ENCODE measurements around the gene MAST4.

DNA sequence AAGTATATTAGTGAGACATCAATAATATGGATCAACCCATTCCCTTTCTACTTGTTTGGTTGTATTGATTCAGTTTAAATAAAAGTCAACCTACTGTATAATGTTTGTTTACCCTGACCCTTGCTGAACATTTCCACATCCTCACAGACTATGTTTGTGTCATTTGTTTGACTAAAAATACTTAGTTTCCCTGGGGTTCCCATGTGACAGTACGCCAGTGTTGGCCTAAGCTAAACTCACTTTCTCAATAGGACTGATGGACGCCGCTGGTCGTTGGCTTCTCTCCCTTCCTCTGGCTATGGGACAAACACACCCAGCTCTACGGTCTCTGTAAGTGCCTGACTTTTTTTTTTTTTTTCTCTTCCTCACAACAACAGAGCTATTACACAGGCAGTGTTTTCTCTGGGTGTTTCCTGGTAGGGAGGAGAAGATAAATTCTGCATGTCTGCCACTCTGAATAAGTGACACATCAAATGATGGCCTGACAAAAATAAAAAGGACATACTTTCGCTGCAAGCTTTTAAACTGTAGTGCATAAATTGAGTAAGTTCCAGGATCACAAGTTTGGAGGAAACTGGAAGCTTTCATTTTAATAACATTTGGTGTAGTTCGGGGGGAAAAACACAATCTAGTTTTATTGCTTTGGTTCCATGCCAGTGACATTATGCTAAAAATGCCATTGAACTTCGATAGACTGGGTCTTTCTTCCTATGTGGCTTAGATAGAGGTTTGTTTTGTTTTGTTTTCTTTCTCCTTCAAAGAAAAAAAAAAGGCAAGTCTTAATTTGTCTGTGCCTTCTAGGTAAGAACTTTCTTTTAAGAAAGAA, 499.4 kb downstream of the MAST4 start:
- TF ChIP-seq CTCF (conservative IDR thresholded peaks at IDR 0.05 in 1 of 2, IDR thresholded peaks at IDR 0.05 in 1 of 2; ENCODE audit: low read depth in 1 of 2, low read length in 2 of 2) (no peak), EZH2 (IDR thresholded peaks at IDR 0.05; ENCODE audit: low read length, missing control alignments) (no peak)

All from fibroblast of lung (primary cell).